CD1c-positive myeloid dendritic cell (primary cell): ENCODE data around the gene GTF2B.
"Not testable (repeated sequence)": the region's sequence is repeated elsewhere in the genome, so short reads cannot be mapped to it uniquely, and the experiment has no call there.

Source experiments
- DNase-seq: peaks from one replicate; pipeline ENCODE4 v3.0.0-alpha.2; 2016; ENCODE audit errors: extremely low spot score

The GTF2B gene

GRCh38 chr1:88891318-88891950 is at the start of gene GTF2B:
Gene GTF2B (minus strand): TSS chr1:88891567. CDS start chr1:88891499, 68 bp downstream.
- peak; percentile 98 for DNase-seq

- DNase-seq = not testable (repeated sequence)
Observed at GRCh38 chr1:88938528-88938927, 47.2 kb upstream of the GTF2B start.

GRCh38 chr1:88936760-88937342 is 45.5 kb upstream of the GTF2B start:
- DNase-seq = no peak

GRCh38 chr1:88936223-88936523 is 44.8 kb upstream of the GTF2B start:
- DNase-seq = no peak

- peak; percentile 53 for DNase-seq
Observed at GRCh38 chr1:88935522-88936222, 44.3 kb upstream of the GTF2B start.

GRCh38 chr1:88930176-88930575 is 38.8 kb upstream of the GTF2B start:
- DNase-seq = not testable (repeated sequence)

- no peak for DNase-seq
Observed at GRCh38 chr1:88923224-88923623, 31.9 kb upstream of the GTF2B start.

- no peak for DNase-seq
Observed at GRCh38 chr1:88922214-88922613, 30.8 kb upstream of the GTF2B start.

- no peak for DNase-seq
Observed at GRCh38 chr1:88920845-88921244, 29.5 kb upstream of the GTF2B start.

- no peak for DNase-seq
Observed at GRCh38 chr1:88917321-88918025, 26.1 kb upstream of the GTF2B start.

GRCh38 chr1:88916883-88917282 is 25.5 kb upstream of the GTF2B start:
- no peak for DNase-seq

- DNase-seq = not testable (repeated sequence)
Observed at GRCh38 chr1:88911800-88912199, 20.4 kb upstream of the GTF2B start.

GRCh38 chr1:88911161-88911560 is 19.8 kb upstream of the GTF2B start:
- no peak for DNase-seq

GRCh38 chr1:88910401-88910800 is 19.0 kb upstream of the GTF2B start:
- no peak for DNase-seq

- no peak for DNase-seq
Observed at GRCh38 chr1:88900883-88901282, 9.5 kb upstream of the GTF2B start.

GRCh38 chr1:88897070-88897730 is 5.8 kb upstream of the GTF2B start:
- DNase-seq = no peak

GRCh38 chr1:88892357-88892877 is 1.1 kb upstream of the GTF2B start:
- peak; percentile 32 for DNase-seq

GRCh38 chr1:88891951-88892340 is 579 bp upstream of the GTF2B start:
- no peak for DNase-seq

- peak; percentile 79 for DNase-seq
Observed at GRCh38 chr1:88890791-88891317, 513 bp downstream of the GTF2B start.

- no peak for DNase-seq
Observed at GRCh38 chr1:88890131-88890530, 1.2 kb downstream of the GTF2B start.

GRCh38 chr1:88888750-88889149 is 2.6 kb downstream of the GTF2B start:
- DNase-seq = no peak

- DNase-seq = no peak
Observed at GRCh38 chr1:88885933-88886332, 5.4 kb downstream of the GTF2B start.
